PC-3 (cell line): ENCODE measurements around the gene NAA11.

Source experiments
- EZH2 ChIP-seq: fragments of 300-600 bp; sonication (generic); IDR thresholded peaks from one replicate; pipeline ENCODE4 v1.6.1; 2017; ENCODE audit warnings: antibody characterized with exemption, mild to moderate bottlenecking, low read length; ENCODE audit not compliant: unreplicated experiment
- TF ChIP-seq, protein P1 (sequence below): fragments of 300-600 bp; sonication (generic); conservative IDR thresholded peaks from 2 replicates; pipeline ENCODE4 v1.5.1; 2017; ENCODE audit warnings: antibody characterized with exemption, low read depth, mild to moderate bottlenecking, low read length

DNA sequence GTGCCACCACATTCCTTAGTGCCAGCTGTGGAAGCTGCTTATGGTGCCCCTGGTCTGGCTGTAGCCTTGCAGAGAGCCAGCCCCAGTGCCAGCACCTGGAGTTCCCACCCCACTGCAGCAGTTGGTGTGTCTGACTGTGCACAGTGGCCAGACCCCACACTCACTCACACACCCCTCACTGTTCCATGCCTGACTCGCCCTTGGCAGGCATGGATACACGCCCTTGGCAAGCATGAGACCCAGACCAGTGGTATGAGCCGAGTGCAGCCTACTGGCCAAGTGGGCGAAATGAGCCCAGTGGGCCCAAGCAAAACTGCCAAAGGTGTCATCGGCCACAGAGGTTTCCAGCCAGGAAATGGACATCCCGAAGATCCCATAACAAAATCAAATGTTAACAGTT, 27.4 kb downstream of the NAA11 start:
- TF ChIP-seq, protein P1, sequence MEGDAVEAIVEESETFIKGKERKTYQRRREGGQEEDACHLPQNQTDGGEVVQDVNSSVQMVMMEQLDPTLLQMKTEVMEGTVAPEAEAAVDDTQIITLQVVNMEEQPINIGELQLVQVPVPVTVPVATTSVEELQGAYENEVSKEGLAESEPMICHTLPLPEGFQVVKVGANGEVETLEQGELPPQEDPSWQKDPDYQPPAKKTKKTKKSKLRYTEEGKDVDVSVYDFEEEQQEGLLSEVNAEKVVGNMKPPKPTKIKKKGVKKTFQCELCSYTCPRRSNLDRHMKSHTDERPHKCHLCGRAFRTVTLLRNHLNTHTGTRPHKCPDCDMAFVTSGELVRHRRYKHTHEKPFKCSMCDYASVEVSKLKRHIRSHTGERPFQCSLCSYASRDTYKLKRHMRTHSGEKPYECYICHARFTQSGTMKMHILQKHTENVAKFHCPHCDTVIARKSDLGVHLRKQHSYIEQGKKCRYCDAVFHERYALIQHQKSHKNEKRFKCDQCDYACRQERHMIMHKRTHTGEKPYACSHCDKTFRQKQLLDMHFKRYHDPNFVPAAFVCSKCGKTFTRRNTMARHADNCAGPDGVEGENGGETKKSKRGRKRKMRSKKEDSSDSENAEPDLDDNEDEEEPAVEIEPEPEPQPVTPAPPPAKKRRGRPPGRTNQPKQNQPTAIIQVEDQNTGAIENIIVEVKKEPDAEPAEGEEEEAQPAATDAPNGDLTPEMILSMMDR: no peak
- no peak for TF ChIP-seq EZH2
